Neuronal stem cell (in vitro differentiated cells): ENCODE results near the gene UNC93A.
"Not testable (repeated sequence)": the region's sequence is repeated elsewhere in the genome, so short reads cannot be mapped to it uniquely, and the experiment has no call there.

Experiments
- DNase-seq: peaks from one replicate; pipeline ENCODE4 v3.0.0-alpha.2; 2013; ENCODE audit warnings: low spot score
- H2AFZ ChIP-seq: one replicate; pipeline ENCODE4 v1.6.1; 2013; ENCODE audit warnings: mild to moderate bottlenecking, low read length, inconsistent platforms
- H2AK5ac ChIP-seq: 2 replicates; pipeline ENCODE4 v1.6.1; 2013; ENCODE audit warnings: low read depth, mild to moderate bottlenecking, inconsistent platforms, low read length, moderate library complexity, mixed read lengths
- H2BK120ac ChIP-seq: 2 replicates; pipeline ENCODE4 v1.6.1; 2013; ENCODE audit warnings: low read depth, mild to moderate bottlenecking, inconsistent platforms, low read length, moderate library complexity, mixed read lengths
- H2BK12ac ChIP-seq: one replicate; pipeline ENCODE4 v1.6.1; 2013; ENCODE audit warnings: low read length, inconsistent platforms
- H2BK15ac ChIP-seq: 2 replicates; pipeline ENCODE4 v1.6.1; 2013; ENCODE audit warnings: mild to moderate bottlenecking, low read length, inconsistent platforms, mixed read lengths
- H2BK5ac ChIP-seq: one replicate; pipeline ENCODE4 v1.6.1; 2013; ENCODE audit warnings: inconsistent platforms, mild to moderate bottlenecking, low read length, moderate library complexity
- H3K14ac ChIP-seq: one replicate; pipeline ENCODE4 v1.6.1; 2013; ENCODE audit warnings: low read length, inconsistent platforms
- H3K18ac ChIP-seq: 2 replicates; pipeline ENCODE4 v1.6.1; 2013; ENCODE audit warnings: low read length, inconsistent platforms
- H3K23ac ChIP-seq: 2 replicates; pipeline ENCODE4 v1.6.1; 2013; ENCODE audit warnings: low read depth, mild to moderate bottlenecking, mixed read lengths, low read length, inconsistent platforms; ENCODE audit not compliant: poor library complexity
- H3K27ac ChIP-seq: replicated peaks from 3 replicates; pipeline ENCODE4 v1.5.1; 2013; ENCODE audit warnings: low read length, inconsistent platforms
- H3K27me3 ChIP-seq, 3 experiments: 2 replicates each; pipeline ENCODE4 v1.6.1; 2013; ENCODE audit warnings: low read length in 3 of 3, mild to moderate bottlenecking in 2 of 3, inconsistent platforms in 1 of 3, low read depth in 1 of 3, mixed read lengths in 1 of 3, moderate library complexity in 1 of 3; ENCODE audit not compliant: control insufficient read depth in 3 of 3, insufficient read depth in 3 of 3
- H3K36me3 ChIP-seq, 2 donors: replicated peaks in 1 of 2; 2 replicates each; pipeline ENCODE4 v1.6.1; 2013; ENCODE audit warnings: low read length in 2 of 2; ENCODE audit not compliant: control insufficient read depth in 2 of 2, insufficient read depth in 2 of 2
- H3K4ac ChIP-seq: 2 replicates; pipeline ENCODE4 v1.6.1; 2013; ENCODE audit warnings: inconsistent platforms, mild to moderate bottlenecking, low read length, moderate library complexity
- H3K4me1 ChIP-seq, 2 donors: 1 replicate in 1 of 2; 2 replicates in 1 of 2; pipeline ENCODE4 v1.6.1; 2013; ENCODE audit warnings: low read length in 2 of 2, low read depth in 1 of 2; ENCODE audit not compliant: control insufficient read depth in 2 of 2, insufficient read depth in 1 of 2
- H3K4me2 ChIP-seq: one replicate; pipeline ENCODE4 v1.6.1; 2013; ENCODE audit warnings: mild to moderate bottlenecking, low read length, inconsistent platforms; ENCODE audit not compliant: insufficient read depth, poor library complexity, severe bottlenecking
- H3K4me3 ChIP-seq, 2 donors: 2 replicates each; pipeline ENCODE4 v1.5.1; 2013; ENCODE audit warnings: low read length in 2 of 2, mild to moderate bottlenecking in 2 of 2, inconsistent platforms in 1 of 2, moderate library complexity in 1 of 2
- H3K79me1 ChIP-seq: one replicate; pipeline ENCODE4 v1.6.1; 2013; ENCODE audit warnings: low read depth, mild to moderate bottlenecking, inconsistent platforms, low read length, moderate library complexity
- H3K9ac ChIP-seq: one replicate; pipeline ENCODE4 v1.6.1; 2013; ENCODE audit warnings: mild to moderate bottlenecking, low read depth, low read length, inconsistent platforms; ENCODE audit not compliant: poor library complexity
- H3K9me3 ChIP-seq, 2 donors: replicated peaks in 1 of 2; 2 replicates each; pipeline versions ENCODE3 to v1.6.1; 2013; ENCODE audit warnings: low read length in 2 of 2, mild to moderate bottlenecking in 2 of 2, inconsistent platforms in 1 of 2, low read depth in 1 of 2, mixed read lengths in 1 of 2, moderate library complexity in 1 of 2; ENCODE audit not compliant: control insufficient read depth in 2 of 2, insufficient read depth in 1 of 2
- H4K8ac ChIP-seq: one replicate; pipeline ENCODE4 v1.6.1; 2013; ENCODE audit warnings: low read depth, mild to moderate bottlenecking, inconsistent platforms, low read length, moderate library complexity
- H4K91ac ChIP-seq: one replicate; pipeline ENCODE4 v1.6.1; 2013; ENCODE audit warnings: low read length, low read depth, mild to moderate bottlenecking, inconsistent platforms; ENCODE audit not compliant: poor library complexity
- WGBS, 2 donors: extraction: QIAGEN DNeasy Blood & Tissue Kit; methylation state at CpG; one replicate each; pipeline ENCODE4 v1.1.7; 2013; ENCODE audit warnings: missing lambda C conversion rate in 2 of 2, mixed read lengths in 1 of 2; ENCODE audit not compliant: insufficient read length in 2 of 2, insufficient replicate concordance in 1 of 2; ENCODE audit errors: extremely low coverage in 2 of 2; 5-methylcytosine and 5-hydroxymethylcytosine counted together

Gene UNC93A

DNA sequence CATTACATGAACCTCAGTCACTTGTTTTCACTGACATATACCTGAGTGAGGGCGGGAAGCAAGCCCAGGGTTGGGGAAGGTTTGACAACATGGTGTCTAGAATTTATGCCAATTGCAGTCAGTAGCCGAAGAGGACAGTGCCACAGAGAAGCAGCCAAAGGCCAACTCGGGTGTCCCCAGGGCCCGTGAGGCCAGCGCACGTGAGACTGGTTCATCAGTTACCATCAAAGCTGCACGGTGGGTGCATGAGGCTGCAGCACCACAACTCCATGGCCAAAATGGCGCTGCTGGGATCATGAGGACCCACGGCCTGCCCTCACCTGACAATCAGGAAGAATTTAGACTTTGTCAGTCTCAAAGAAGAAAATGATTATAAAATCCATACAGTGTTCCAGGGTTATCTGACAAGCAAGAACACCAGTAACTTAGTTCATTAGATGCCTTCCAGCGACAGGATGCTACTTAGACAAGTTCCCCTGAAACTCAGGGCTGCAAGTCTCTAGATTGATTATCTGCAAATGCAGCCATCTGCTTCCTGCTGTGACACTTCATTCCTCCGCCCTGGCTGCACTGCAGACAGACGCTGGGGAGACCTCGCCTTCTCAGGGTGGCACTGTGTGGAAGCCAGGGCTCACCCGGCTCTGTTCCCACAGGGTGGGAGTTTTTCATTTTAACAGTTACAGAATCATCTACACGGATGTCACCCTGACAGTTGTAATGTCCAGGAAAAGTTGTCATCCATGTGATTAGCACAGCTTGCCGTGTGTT lies 12.8 kb upstream of the UNC93A start:
- H2BK120ac ChIP-seq, H3K4me3 ChIP-seq, H4K8ac ChIP-seq, H3K36me3 ChIP-seq, H3K4me2 ChIP-seq, H2BK5ac ChIP-seq, H3K79me1 ChIP-seq, H3K23ac ChIP-seq, H3K14ac ChIP-seq, H3K27me3 ChIP-seq, H4K91ac ChIP-seq, H2AFZ ChIP-seq, H3K27ac ChIP-seq, H3K9me3 ChIP-seq, DNase-seq, H2BK15ac ChIP-seq, H3K9ac ChIP-seq, H3K4ac ChIP-seq, H2AK5ac ChIP-seq, H2BK12ac ChIP-seq: not testable (repeated sequence)
- H3K18ac ChIP-seq = peak overlapping the region; percentile 56
- no CpG with 5 or more reads among the region's 16 CpGs for WGBS, 2 donors
- H3K4me1 ChIP-seq = peaks cover 5 to 24% of the 10 kb centered on the region in 2 donors

- H3K23ac ChIP-seq = no peak overlapping the region
- H4K8ac ChIP-seq = no peak overlapping the region
- no peak for DNase-seq
- WGBS, 2 donors = no CpG with 5 or more reads among the region's 3 CpGs
- H3K14ac ChIP-seq = no peak overlapping the region
- no peak overlapping the region for H3K4me3 ChIP-seq
- H2BK12ac ChIP-seq = no peak overlapping the region
- H2BK5ac ChIP-seq = no peak overlapping the region
- H2BK15ac ChIP-seq = no peak overlapping the region
- H2BK120ac ChIP-seq = no peak overlapping the region
- no peaks in the 10 kb centered on the region for H3K27me3 ChIP-seq
- no peak overlapping the region for H2AFZ ChIP-seq
- H3K18ac ChIP-seq = no peak overlapping the region
- H3K9ac ChIP-seq = no peak overlapping the region
- no peak overlapping the region for H3K4ac ChIP-seq
- H2AK5ac ChIP-seq = no peak overlapping the region
- H3K79me1 ChIP-seq = no peaks in the 10 kb centered on the region
- no peak overlapping the region for H3K4me2 ChIP-seq
- H3K36me3 ChIP-seq = no peaks in the 10 kb centered on the region
- H3K4me1 ChIP-seq = peaks cover 5 to 24% of the 10 kb centered on the region in 2 donors
- H4K91ac ChIP-seq = no peak overlapping the region
- no peak overlapping the region for H3K27ac ChIP-seq
- H3K9me3 ChIP-seq = no peaks in the 10 kb centered on the region
Measured at GRCh38 chr6:167279766-167280446, 11.2 kb upstream of the UNC93A start.

DNA sequence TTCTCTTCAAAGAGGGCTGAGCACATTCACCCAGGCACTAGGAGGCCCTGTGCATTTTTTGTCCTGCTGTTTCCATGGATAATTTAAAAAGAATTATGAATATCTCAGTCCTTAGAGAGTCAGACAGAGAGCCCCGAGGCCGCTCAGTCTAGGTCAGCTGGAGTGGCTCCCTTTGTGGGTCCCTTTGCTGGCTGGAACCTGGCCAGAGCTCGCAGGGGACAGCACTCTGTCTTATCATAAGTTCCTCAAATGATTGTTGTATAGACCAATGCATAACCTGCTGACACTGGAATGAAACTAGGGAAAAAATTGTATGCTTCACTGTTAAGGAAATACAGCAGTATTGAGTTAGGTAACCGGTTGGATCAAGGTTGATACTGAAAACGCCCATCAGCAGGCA lies 10.6 kb upstream of the UNC93A start:
- WGBS, 2 donors = no CpG with 5 or more reads among the region's 5 CpGs
- not testable (repeated sequence) for H3K4me3 ChIP-seq, H2BK15ac ChIP-seq, H3K27me3 ChIP-seq, H2AK5ac ChIP-seq, H3K4me2 ChIP-seq, H2BK12ac ChIP-seq, DNase-seq, H3K79me1 ChIP-seq, H3K18ac ChIP-seq, H3K23ac ChIP-seq, H3K14ac ChIP-seq, H3K9ac ChIP-seq, H3K9me3 ChIP-seq, H2BK120ac ChIP-seq, H4K8ac ChIP-seq, H3K4ac ChIP-seq, H3K27ac ChIP-seq, H2AFZ ChIP-seq, H3K36me3 ChIP-seq, H2BK5ac ChIP-seq, H4K91ac ChIP-seq
- H3K4me1 ChIP-seq = peaks cover 5 to 24% of the 10 kb centered on the region in 2 donors

- DNase-seq = no peak
- H3K27ac ChIP-seq = no peak overlapping the region
Measured at GRCh38 chr6:167282165-167282564, 8.9 kb upstream of the UNC93A start.

More at GRCh38 chr6:167282165-167282564, 8.9 kb upstream of the UNC93A start:
- no peak overlapping the region for H3K9ac ChIP-seq
- H3K4me2 ChIP-seq = no peak overlapping the region
- no peak overlapping the region for H2AK5ac ChIP-seq
- H2BK12ac ChIP-seq = no peak overlapping the region
- H2BK120ac ChIP-seq = no peak overlapping the region
- H3K4me3 ChIP-seq = no peak overlapping the region
- no peak overlapping the region for H2AFZ ChIP-seq
- no peaks in the 10 kb centered on the region for H3K9me3 ChIP-seq
- H3K79me1 ChIP-seq = no peaks in the 10 kb centered on the region
- no peaks in the 10 kb centered on the region for H3K36me3 ChIP-seq
- no peak overlapping the region for H2BK15ac ChIP-seq
- H3K14ac ChIP-seq = no peak overlapping the region
- H3K18ac ChIP-seq = no peak overlapping the region
- no peak overlapping the region for H3K4ac ChIP-seq
- no peaks in the 10 kb centered on the region for H3K27me3 ChIP-seq
- H2BK5ac ChIP-seq = no peak overlapping the region
- no peak overlapping the region for H4K8ac ChIP-seq
- no peak overlapping the region for H4K91ac ChIP-seq
- no peak overlapping the region for H3K23ac ChIP-seq
- H3K4me1 ChIP-seq = peaks cover 3 to 24% of the 10 kb centered on the region in 2 donors
